NCI-H1436 (cell line): Measurements from ENCODE around the gene NR6A1.

Experiments
- DNase-seq: peaks from one replicate; lab custom pipeline; 2025; lab: John Stamatoyannopoulos, UW

The NR6A1 gene

GRCh38 chr9:124574534-124575375, 196.4 kb downstream of the NR6A1 start:
- no peak for DNase-seq

DNA sequence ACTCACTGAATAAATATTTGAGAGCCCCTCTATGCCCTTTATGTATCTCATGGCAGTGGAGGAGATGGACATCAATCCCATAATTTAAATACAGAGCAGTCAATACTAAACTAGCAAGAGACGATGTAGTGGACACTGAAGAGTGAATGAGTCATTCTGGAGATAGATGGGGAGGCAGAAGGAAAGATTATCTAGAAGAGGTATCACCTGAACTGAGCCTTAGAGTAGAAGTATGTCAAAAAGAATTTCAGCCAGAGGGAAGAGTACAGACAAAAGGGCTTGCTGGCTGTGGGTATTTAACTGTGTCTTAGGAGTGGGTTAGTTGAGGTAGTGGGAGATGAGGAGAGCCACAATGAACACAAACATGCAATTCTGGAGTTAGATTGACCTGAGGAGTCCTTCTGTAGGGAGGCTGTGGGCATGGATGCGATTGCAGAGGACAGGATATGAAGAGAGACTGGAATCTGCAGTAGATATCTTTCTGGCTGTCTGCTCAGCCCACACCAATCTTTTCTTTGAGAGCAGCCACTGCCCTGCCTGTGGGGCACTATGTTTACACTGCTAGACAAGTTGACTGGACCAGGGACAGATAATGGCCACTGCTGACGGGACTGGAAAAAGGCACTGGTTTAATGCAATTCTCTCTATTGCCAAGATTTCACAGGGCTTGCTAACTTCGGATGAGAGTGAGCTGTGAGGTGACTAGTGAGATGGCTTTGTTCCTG, 200.0 kb downstream of the NR6A1 start:
- DNase-seq = no peak

GRCh38 chr9:124569942-124570341, 201.2 kb downstream of the NR6A1 start:
- DNase-seq = no peak

DNA sequence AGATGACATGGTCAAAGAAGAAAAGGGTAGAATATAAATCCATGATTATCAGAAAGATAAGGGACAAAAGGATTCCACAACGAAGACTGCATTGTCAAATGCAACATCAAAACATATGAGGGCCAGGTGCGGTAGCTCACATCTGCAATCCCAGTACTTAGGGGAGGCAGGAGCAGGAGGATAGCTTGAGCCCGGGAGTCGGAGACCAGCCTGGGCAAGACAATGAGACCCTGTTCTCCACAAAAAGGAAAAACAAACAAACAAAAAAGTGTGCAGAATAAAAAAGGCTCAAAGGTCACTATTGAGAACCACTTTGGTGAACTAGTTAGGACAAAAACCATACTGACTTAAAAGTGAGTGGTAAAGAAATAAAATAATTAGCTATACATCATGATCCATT, 203.7 kb downstream of the NR6A1 start:
- no peak for DNase-seq

DNA sequence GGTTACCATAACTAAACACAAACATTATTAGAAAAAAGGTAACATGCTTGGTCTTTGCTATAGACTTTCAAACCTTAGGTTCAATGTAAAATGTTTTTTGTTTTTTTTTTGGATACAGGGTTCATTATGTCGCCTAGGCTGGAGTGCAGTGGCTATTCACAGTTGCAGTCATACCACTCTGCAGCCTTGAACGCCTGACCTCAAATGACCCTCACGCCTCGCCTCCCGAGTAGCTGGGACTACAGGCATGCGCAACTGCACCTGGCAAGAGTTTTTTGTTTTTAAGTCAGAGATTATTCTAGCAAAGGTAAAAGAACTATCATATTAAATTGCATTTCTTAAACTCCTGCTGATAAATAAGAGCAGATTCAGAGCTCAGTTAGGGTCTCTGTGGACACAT, 208.8 kb downstream of the NR6A1 start:
- DNase-seq = no peak

DNA sequence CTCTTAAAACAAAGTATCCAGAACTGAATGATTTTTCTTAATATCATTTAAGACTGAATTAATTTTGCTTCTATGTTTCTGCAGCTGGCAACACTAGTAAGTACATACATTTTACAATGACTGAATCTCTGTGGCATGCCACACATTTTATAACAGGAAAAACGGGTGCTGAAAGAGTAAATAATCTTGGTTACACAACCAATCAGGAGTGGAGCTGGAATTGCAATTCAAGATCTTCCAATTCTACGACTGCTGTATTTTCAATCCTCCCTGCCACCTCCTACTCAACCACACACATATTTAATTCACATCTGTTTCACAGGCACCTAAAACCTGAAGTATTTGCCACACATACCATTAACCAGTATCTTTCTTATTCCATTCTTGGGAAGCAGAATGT, 211.2 kb downstream of the NR6A1 start:
- no peak for DNase-seq

DNA sequence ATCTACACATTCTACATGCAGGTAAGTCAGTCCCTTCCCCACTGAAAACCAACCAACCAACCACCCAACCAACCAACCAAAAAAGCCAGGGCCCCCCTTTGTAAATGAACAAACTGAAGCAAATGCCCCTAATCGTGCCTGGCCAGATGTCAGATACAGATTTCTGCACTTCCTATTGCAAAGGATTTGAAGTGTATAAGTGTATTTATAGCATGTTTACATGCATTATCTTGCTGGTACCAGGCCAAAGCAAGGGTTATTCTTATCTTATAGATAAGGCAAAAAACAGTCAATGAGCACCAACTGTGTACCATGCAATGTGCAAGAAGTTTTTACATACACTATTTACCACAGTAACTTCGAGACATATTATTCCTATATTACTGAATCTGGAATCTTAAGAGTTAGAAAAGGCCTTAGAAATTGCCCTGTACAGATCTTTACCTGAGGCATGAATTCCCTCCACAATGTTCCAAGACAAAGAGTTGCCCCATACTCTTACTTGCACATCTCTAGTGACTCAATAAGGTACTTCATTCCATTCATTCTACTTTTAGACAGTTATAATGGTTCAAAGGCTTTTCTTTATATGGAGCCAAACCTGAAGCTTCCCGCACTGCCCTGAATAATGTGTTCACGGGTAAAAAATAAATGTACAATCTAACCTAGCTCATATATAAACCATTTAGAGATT, 212.2 kb downstream of the NR6A1 start:
- no peak for DNase-seq

DNA sequence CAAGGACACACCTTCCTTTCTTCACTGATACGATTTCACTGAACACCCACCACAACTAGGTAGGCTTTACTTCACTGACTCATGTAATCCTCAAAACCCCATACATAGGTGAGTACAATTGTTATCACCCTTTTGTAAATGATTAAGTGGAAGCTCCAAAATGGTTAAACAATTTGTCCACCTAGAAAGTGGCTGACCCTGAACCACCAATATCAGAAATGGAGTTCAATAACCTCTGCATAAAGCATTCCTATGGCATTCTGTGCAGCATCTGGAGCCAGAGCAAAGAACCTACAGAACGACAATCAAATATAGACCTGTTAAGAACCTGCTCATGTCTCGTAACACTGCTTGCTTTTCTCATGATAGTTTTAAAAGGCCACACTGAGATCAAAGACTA, 213.2 kb downstream of the NR6A1 start:
- no peak for DNase-seq

DNA sequence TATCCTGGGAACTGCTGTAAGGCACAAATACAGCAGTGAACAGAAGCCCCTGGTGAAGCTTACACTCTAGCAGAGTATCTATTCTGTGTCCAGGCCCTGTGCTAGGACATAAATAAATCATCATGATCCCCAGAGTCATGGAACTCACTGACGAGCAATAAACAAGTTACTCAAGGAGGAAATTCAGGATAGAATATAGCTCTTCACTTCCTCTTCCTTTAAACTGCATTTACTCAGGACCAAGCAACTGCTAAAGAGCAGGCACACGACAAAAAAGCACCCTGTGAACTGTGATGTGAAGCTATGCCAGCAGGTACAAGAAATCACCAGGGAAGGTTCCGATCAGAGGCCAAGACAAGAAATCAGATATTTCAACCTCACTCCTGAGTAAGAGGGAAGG, 216.1 kb downstream of the NR6A1 start:
- DNase-seq = no peak

- no peak for DNase-seq
Measured at GRCh38 chr9:124553738-124554137, 217.4 kb downstream of the NR6A1 start.

DNA sequence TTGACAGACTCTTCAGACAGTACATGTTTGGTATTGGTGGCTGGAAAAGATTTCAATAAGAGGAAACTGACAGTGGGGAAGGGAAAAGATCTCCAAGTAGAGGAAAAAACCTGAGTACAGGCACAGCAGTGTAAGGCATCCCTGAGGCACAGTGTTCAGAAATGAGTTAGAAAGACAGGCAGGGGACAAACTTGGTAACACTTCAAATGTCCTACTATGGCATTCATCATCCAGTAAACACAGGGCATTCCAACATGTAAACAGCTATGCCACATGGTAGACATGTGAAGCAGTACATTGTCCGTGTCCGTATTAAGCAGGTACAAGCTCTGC, 218.9 kb downstream of the NR6A1 start:
- no peak for DNase-seq

DNA sequence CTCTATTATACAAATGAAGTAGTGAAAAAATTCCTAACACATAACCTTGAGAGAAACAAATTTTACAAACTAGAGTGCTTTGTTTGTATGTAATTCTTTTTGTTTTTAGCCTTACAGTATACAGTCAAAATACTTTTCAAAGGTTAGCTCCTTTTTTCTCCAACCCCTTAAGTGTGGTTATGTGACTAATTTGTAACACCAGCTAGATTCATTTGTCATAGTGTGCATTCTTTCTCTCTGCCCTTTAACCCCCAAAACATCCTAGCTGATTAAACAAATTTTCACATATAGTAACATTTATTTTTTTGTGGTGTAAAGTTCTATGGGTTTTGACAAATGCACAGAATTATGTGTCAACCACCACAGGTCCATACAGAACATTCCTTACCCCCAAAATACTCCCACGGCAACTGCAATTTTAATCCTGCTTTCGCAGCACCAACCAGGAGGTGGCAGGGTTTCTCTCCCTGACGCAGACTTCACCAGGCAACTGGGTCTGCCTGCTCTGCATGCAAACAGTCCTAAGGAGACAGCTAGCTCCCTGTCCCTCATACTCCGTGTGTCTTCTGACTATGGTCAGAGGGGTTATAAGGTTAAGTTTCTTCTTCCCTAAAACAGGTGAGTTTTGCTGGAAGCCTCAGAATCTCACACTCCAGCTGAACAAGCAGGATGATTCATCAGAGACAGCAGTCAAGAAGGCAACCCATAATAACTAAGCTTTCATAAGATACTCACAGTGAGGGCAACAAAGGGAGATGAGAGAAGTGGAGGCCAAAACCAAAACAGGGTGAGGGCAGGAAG, 219.4 kb downstream of the NR6A1 start:
- no peak for DNase-seq

DNA sequence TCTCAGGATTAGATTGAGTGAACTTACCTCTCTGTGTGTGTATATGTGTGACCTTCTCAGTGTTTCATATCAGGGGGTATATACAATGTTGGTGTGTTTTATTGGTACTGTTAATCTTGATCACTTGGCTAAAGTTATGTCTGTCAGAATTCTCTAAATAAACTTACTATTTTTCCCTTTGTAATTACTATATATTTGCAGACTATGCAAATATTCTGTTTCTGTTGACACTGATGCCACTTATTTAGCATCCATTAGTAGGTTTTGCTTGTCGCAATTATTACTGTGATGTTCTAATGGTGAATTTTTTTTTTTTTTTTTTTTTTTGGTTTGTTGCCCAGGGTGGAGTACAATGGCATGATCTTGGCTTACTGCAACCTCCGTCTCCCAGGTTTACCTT, 221.0 kb downstream of the NR6A1 start:
- DNase-seq = no peak

DNA sequence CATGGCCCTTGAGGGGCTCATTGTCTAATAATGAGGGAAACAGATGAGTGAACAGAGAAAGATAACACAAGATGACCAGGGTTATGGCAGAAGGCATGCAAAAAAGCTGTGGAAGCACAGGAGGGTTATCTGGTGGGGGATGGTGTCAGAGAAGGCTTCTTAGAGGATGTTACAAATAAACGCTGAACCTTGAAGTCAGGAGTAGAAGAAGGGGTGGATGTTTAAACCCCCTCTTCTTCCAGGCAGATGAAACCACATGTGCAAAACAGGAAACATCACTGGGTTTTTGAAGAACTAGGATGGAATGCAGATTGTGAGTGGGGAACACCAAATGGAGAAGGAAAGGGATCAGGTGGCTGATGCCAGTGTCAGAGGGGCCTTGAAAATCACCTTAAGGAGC, 222.1 kb downstream of the NR6A1 start:
- DNase-seq = no peak

DNA sequence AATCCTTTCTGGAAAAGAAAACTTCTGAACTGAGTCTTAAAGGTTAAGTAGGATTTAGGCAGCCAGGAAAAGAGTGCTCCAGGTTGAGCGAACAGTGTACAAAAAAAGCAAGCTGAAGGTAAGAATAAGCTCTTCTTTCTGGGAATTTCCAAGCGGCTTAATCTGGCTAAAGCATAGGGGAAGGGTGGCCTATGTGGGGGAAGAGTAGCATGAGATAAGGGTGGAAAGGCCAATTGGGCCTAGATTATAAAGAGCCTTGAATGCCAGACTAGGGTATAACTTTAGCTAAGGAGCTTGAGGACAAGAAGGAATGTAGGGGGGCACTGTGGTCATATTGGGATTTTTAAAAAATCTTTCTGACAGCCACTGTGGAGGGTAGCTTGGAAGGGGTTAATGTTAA, 226.6 kb downstream of the NR6A1 start:
- DNase-seq = no peak

DNA sequence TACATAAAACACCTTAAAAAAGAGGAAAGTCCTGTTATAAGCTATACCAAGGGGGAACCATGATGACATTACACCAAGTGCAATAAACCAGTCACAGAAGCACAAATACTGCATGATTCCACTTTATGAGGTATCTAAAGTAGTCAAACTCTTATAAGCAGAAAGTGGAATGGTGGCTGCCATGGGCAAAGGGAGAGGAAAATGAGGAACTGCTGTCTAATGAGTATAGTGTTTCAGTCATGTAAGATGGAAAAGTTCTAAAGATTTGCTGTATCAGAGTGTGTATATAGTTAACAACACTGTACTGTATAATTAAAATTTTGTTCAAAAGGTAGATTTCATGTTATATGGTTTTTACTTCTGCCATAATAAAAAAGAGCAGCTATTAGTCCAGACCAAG, 229.3 kb downstream of the NR6A1 start:
- no peak for DNase-seq

DNA sequence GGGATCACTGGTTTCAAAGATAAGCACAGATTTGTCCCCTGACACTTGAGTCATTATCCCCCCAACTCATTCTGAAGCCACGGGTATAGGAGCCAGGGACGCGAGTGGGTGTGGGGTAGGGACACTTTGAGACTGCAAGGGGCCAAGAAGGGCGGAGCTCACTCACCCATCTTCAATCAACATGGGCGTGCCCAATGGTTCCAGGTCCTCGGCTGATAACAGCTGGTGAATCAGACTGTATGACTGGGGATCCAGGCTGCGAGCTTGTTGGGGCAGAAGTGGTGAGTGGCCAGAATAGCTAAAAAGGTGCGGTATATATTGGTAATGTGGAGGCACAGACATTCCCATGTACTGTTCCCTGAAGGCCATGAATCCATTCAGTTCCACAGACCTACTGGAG, 233.2 kb downstream of the NR6A1 start:
- DNase-seq = no peak

- no peak for DNase-seq
Measured at GRCh38 chr9:124535846-124536245, 235.3 kb downstream of the NR6A1 start.

- DNase-seq = no peak
Measured at GRCh38 chr9:124532897-124533296, 238.2 kb downstream of the NR6A1 start.

- DNase-seq = no peak
Measured at GRCh38 chr9:124531115-124531514, 240.0 kb downstream of the NR6A1 start.

DNA sequence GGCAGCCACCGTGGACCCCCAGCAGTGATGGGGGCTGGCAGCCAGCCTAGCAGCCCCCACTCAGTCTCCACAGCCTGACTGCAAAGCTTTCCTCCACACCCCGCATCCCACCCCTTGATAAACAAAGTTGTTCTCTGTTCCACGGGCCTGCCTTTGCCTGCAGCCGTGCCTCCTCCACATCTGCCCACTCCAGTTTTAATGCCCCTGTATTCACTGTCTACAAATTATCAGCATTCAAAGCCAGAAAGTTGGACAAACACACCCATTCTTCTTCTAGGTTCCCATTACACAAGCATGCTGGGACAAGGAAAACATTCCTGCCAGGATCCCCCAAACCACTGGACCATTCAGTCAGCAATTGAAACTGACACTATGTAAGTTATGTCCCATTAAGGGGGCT, 240.9 kb downstream of the NR6A1 start:
- no peak for DNase-seq

- DNase-seq = no peak
Measured at GRCh38 chr9:124527781-124528180, 243.3 kb downstream of the NR6A1 start.
